K562 (cell line): ENCODE results near the gene NDUFC2. TPM values are rescaled to one million over a fixed set of nuclear protein-coding genes. Genes with fewer than 3 reads are reported as not detected.

Experiments
- EHMT2 ChIP-seq: fragments of 450-650 bp; IDR thresholded peaks from 2 replicates; pipeline ENCODE4 v1.6.1; 2018; ENCODE audit warnings: antibody characterized with exemption
- JUN ChIP-seq, 2 experiments: sonication (generic) in 1 of 2; formaldehyde crosslinking in 1 of 2; IDR thresholded peaks; 2 replicates each; pipeline versions ENCODE4 v1.6.1 to v1.8.0; 2012 to 2022; ENCODE audit warnings: borderline replicate concordance in 2 of 2, mild to moderate bottlenecking in 2 of 2, improper control_type of control experiment in 1 of 2, low read depth in 1 of 2, low read length in 1 of 2, missing genetic modification reagents in 1 of 2
- KDM1A ChIP-seq, 2 experiments: fragments of 450-650 bp; IDR thresholded peaks; 2 replicates each; pipeline ENCODE4 v1.6.1; 2016; ENCODE audit warnings: mild to moderate bottlenecking in 2 of 2
- KDM2B ChIP-seq: fragments of 250-450 bp; sonication (Bioruptor Pico); IDR thresholded peaks from 2 replicates; pipeline ENCODE4 v1.8.0; 2021; ENCODE audit warnings: mild to moderate bottlenecking, moderate library complexity
- RBM22 ChIP-seq: fragments of 200-400 bp; formaldehyde crosslinking; IDR thresholded peaks from 2 replicates; pipeline ENCODE4 v1.6.1; 2018; ENCODE audit warnings: low read length, low read depth; ENCODE audit not compliant: poor library complexity, severe bottlenecking
- TSHZ1 ChIP-seq: fragments of 250-450 bp; sonication (Bioruptor Pico); IDR thresholded peaks from 2 replicates; pipeline ENCODE4 v1.4.0; 2020; ENCODE audit warnings: mild to moderate bottlenecking, moderate library complexity
- ZEB2 ChIP-seq: fragments of 450-650 bp; IDR thresholded peaks from 2 replicates; pipeline ENCODE4 v1.6.1; 2016
- ZNF174 ChIP-seq: fragments of 250-450 bp; sonication (Bioruptor Pico); IDR thresholded peaks from 2 replicates; pipeline ENCODE4 v1.4.0; 2020; ENCODE audit warnings: mild to moderate bottlenecking
- ZNF282 ChIP-seq: sonication (generic); formaldehyde crosslinking; IDR thresholded peaks from 2 replicates; pipeline ENCODE4 v1.8.1; 2023; ENCODE audit warnings: missing genetic modification reagents
- ZNF584 ChIP-seq: fragments of 200-800 bp; sonication (Bioruptor generic); IDR thresholded peaks from 2 replicates; pipeline ENCODE4 v1.6.1; 2016; ENCODE audit warnings: low read depth, mild to moderate bottlenecking, missing genetic modification characterization, missing compliant biosample characterization
- ZNF75A ChIP-seq: fragments of 450-650 bp; formaldehyde crosslinking; IDR thresholded peaks from 2 replicates; pipeline ENCODE4 v1.4.0; 2020; ENCODE audit warnings: mild to moderate bottlenecking
- polyA plus RNA-seq, 8 experiments: library from polyadenylated mRNA; depleted of rRNA in 4 of 8; stranded (reverse) in 5 of 8; unstranded in 3 of 8; fragments of >200 nt; fragmentation: Nextera tagmentation in 2 of 8; fragmentation: Illumina TruSeq in 1 of 8; extraction: Ambion mirVana in 2 of 8; extraction: Trizol in 1 of 8; gene quantifications; 2 replicates each; pipeline versions ENCODE4 v1.2.1 to v1.2.3, GENCODE V29; 2011 to 2014; ENCODE audit warnings: inconsistent platforms in 1 of 8, missing spikeins in 1 of 8
- total RNA-seq, 7 experiments: library from RNA; depleted of rRNA in 6 of 7; stranded (reverse); fragments of >200 nt in 6 of 7; fragmentation: Illumina TruSeq in 2 of 7; extraction: Trizol in 2 of 7; gene quantifications; 2 replicates each; pipeline versions ENCODE4 v1.2.1 to v1.2.3, GENCODE V29; 2011 to 2021; ENCODE audit warnings: low replicate concordance in 1 of 7
- TF ChIP-seq, protein P1 (sequence below): fragments of 450-650 bp; IDR thresholded peaks from 2 replicates; pipeline ENCODE4 v1.6.1; 2016; ENCODE audit warnings: mild to moderate bottlenecking, moderate library complexity

NDUFC2 gene
- total and polyA plus RNA-seq, 9 of the 15 experiments (the other 6 are each of a cell fraction or from before 2014, with no cell fraction given) = 168 to 1,119 (median 442) TPM

- TF ChIP-seq, protein P1, sequence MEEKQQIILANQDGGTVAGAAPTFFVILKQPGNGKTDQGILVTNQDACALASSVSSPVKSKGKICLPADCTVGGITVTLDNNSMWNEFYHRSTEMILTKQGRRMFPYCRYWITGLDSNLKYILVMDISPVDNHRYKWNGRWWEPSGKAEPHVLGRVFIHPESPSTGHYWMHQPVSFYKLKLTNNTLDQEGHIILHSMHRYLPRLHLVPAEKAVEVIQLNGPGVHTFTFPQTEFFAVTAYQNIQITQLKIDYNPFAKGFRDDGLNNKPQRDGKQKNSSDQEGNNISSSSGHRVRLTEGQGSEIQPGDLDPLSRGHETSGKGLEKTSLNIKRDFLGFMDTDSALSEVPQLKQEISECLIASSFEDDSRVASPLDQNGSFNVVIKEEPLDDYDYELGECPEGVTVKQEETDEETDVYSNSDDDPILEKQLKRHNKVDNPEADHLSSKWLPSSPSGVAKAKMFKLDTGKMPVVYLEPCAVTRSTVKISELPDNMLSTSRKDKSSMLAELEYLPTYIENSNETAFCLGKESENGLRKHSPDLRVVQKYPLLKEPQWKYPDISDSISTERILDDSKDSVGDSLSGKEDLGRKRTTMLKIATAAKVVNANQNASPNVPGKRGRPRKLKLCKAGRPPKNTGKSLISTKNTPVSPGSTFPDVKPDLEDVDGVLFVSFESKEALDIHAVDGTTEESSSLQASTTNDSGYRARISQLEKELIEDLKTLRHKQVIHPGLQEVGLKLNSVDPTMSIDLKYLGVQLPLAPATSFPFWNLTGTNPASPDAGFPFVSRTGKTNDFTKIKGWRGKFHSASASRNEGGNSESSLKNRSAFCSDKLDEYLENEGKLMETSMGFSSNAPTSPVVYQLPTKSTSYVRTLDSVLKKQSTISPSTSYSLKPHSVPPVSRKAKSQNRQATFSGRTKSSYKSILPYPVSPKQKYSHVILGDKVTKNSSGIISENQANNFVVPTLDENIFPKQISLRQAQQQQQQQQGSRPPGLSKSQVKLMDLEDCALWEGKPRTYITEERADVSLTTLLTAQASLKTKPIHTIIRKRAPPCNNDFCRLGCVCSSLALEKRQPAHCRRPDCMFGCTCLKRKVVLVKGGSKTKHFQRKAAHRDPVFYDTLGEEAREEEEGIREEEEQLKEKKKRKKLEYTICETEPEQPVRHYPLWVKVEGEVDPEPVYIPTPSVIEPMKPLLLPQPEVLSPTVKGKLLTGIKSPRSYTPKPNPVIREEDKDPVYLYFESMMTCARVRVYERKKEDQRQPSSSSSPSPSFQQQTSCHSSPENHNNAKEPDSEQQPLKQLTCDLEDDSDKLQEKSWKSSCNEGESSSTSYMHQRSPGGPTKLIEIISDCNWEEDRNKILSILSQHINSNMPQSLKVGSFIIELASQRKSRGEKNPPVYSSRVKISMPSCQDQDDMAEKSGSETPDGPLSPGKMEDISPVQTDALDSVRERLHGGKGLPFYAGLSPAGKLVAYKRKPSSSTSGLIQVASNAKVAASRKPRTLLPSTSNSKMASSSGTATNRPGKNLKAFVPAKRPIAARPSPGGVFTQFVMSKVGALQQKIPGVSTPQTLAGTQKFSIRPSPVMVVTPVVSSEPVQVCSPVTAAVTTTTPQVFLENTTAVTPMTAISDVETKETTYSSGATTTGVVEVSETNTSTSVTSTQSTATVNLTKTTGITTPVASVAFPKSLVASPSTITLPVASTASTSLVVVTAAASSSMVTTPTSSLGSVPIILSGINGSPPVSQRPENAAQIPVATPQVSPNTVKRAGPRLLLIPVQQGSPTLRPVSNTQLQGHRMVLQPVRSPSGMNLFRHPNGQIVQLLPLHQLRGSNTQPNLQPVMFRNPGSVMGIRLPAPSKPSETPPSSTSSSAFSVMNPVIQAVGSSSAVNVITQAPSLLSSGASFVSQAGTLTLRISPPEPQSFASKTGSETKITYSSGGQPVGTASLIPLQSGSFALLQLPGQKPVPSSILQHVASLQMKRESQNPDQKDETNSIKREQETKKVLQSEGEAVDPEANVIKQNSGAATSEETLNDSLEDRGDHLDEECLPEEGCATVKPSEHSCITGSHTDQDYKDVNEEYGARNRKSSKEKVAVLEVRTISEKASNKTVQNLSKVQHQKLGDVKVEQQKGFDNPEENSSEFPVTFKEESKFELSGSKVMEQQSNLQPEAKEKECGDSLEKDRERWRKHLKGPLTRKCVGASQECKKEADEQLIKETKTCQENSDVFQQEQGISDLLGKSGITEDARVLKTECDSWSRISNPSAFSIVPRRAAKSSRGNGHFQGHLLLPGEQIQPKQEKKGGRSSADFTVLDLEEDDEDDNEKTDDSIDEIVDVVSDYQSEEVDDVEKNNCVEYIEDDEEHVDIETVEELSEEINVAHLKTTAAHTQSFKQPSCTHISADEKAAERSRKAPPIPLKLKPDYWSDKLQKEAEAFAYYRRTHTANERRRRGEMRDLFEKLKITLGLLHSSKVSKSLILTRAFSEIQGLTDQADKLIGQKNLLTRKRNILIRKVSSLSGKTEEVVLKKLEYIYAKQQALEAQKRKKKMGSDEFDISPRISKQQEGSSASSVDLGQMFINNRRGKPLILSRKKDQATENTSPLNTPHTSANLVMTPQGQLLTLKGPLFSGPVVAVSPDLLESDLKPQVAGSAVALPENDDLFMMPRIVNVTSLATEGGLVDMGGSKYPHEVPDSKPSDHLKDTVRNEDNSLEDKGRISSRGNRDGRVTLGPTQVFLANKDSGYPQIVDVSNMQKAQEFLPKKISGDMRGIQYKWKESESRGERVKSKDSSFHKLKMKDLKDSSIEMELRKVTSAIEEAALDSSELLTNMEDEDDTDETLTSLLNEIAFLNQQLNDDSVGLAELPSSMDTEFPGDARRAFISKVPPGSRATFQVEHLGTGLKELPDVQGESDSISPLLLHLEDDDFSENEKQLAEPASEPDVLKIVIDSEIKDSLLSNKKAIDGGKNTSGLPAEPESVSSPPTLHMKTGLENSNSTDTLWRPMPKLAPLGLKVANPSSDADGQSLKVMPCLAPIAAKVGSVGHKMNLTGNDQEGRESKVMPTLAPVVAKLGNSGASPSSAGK = peak; percentile 31; the same call in 1 of the 2 replicates
- TF ChIP-seq ZNF282 (CRISPR knock-in tag) = no peak
- no peak for TF ChIP-seq ZEB2
- no peak for TF ChIP-seq KDM2B (CRISPR knock-in tag)
- TF ChIP-seq EHMT2 = 0 out of 2 replicates have a peak, but pooled peaks have one; percentile 53
- no peak for TF ChIP-seq ZNF75A (CRISPR knock-in tag)
- TF ChIP-seq KDM1A (IDR thresholded peaks at IDR 0.05) = peak in 1 of 2 experiments; percentile 20; a peak in 1 of 4 replicates
- TF ChIP-seq TSHZ1 (CRISPR knock-in tag) = peak; percentile 61; the same call in 1 of the 2 replicates
- no peak for TF ChIP-seq RBM22
- no peak for TF ChIP-seq ZNF174 (CRISPR knock-in tag)
- peak; percentile 80; the same call in 1 of the 2 replicates for TF ChIP-seq ZNF584
- peak; percentile 65; the same call in 1 of the 2 replicates for TF ChIP-seq JUN (IDR thresholded peaks at IDR 0.05; ENCODE audit: borderline replicate concordance, low read depth, low read length)
- TF ChIP-seq JUN (CRISPR knock-in tag; IDR thresholded peaks at IDR 0.05; ENCODE audit: borderline replicate concordance) = no peak
Measured at GRCh38 chr11:78050964-78051831, 28.5 kb downstream of the NDUFC2 start (continued).
